LNCaP clone FGC (cell line): ENCODE data around the gene TAX1BP1.

ENCODE experiments used
- DNase-seq: peaks from one replicate; pipeline ENCODE4 v3.0.0-alpha.2; 2011; ENCODE audit warnings: low read depth
- H3K4me3 ChIP-seq: 2 replicates; pipeline ENCODE4 v1.5.1; 2011; ENCODE audit warnings: mild to moderate bottlenecking, low read depth, low read length, control low read depth
- CTCF ChIP-seq: IDR thresholded peaks from 2 replicates; pipeline ENCODE4 v1.5.1; 2012; ENCODE audit warnings: mild to moderate bottlenecking; ENCODE audit not compliant: control insufficient read depth, insufficient read depth; ENCODE audit errors: extremely low read depth

The TAX1BP1 gene

DNA sequence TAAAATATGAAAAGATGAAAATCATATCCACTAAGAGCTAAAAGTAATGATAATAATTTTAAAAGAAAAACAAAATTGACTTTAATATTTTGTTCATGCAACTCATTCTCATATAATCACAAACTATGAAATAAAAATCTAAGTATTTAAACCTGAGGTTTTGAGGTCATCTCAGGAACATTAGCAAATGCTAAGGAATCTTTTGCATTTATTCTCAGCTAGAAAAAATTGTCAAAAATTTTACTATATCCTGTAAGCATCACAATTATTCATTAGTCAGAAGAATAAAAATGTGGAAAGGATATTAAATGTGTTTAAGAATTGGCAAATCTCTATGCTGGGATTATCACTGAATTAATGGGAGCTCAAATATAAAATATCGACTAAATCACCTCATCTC lies 36.8 kb upstream of the TAX1BP1 start:
- TF ChIP-seq CTCF: no peak
- H3K4me3 ChIP-seq: no peak overlapping the region
- DNase-seq: no peak

DNA sequence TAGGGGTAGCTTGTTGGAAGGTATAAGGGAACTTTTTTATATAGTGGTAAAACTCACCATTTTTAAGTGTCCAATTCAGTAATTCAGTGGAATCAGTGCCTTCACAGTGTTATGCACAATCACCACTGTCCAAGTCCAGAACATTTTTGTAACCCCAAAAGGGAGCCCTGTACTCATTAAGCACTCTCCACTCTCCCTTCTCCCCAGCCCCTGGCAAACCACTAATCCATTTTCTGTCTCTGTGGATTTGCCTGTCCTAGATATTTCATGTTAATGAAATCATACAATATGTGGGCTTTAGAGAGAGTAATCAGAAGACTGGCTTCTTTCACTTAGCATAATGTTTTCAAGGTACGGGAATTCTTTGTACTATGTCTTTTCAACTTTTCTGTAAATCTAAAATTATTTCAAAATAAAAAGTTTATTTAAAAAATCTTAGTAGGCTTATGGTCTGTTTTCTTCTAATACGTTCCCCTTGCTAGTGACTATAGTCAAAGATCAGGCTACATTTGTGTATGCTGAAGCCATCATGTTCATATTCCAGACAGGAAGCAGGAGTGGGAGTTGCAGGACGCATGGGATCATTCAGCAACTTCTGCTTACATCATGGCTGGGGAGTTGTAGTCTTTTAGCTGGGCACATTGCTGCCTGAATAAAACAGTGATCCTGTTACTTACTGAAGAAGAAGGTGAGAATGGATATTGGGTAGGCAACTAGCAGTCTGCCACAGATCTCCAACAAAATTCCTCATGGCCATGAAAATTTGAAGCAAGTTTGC lies 35.4 kb upstream of the TAX1BP1 start:
- TF ChIP-seq CTCF: no peak
- no peak overlapping the region for H3K4me3 ChIP-seq
- no peak for DNase-seq

- H3K4me3 ChIP-seq: no peak overlapping the region
- TF ChIP-seq CTCF: no peak
- no peak for DNase-seq
These were observed 34.8 kb upstream of the TAX1BP1 start for GRCh38 chr7:27705200-27705594.

DNA sequence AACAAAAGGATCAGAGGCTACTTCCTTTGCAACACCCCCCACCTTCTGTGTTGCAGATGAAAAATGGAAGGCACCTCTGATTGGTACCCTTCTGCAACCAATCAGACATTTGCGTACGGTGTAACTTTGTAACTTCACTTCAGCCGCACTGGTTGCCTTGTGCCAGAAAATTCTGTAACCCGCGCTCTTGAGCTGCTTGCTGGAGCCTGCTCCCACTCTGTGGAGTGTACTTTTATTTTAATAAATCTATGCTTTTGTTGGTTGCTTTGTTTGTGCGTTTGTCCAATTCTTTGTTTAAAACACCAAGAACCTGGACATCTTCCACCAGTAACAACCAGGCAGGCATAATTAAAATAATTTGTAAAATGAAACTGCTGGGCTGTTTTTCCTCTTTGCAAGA lies 31.5 kb upstream of the TAX1BP1 start:
- no peak for TF ChIP-seq CTCF
- no peak for DNase-seq
- H3K4me3 ChIP-seq: no peak overlapping the region

- TF ChIP-seq CTCF: no peak
- H3K4me3 ChIP-seq: no peak overlapping the region
- DNase-seq: no peak
These were observed 30.6 kb upstream of the TAX1BP1 start for GRCh38 chr7:27709137-27710075.

DNA sequence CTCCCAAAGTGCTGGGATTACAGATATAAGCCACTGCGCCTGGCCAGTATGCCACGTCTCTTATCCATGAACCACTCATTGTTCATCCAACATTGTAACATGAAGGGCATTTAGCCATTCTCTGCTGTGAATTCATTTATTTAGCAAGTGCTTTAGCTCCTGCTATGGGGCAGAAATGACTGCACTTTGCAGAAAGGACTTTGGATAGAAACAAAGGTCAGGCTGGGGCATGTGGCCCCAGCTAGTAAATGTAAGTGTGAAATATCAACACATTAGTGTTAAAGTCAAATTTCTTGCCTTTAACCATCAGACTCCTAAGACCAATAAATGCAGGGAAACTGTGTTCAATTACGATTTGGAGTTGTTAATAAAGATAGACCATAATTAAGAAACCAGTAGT lies 27.7 kb upstream of the TAX1BP1 start:
- TF ChIP-seq CTCF: no peak
- no peak for DNase-seq
- no peak overlapping the region for H3K4me3 ChIP-seq
